Measurements from ENCODE around the gene BRIX1. TPM values are rescaled to one million over a fixed set of nuclear protein-coding genes. Genes with fewer than 3 reads are reported as not detected.

Gene BRIX1
- total and polyA plus RNA-seq, 2 of the 13 experiments (the other 11 are each of a cell fraction or from before 2014, with no cell fraction given), result 23.6 to 78.4 TPM

DNA sequence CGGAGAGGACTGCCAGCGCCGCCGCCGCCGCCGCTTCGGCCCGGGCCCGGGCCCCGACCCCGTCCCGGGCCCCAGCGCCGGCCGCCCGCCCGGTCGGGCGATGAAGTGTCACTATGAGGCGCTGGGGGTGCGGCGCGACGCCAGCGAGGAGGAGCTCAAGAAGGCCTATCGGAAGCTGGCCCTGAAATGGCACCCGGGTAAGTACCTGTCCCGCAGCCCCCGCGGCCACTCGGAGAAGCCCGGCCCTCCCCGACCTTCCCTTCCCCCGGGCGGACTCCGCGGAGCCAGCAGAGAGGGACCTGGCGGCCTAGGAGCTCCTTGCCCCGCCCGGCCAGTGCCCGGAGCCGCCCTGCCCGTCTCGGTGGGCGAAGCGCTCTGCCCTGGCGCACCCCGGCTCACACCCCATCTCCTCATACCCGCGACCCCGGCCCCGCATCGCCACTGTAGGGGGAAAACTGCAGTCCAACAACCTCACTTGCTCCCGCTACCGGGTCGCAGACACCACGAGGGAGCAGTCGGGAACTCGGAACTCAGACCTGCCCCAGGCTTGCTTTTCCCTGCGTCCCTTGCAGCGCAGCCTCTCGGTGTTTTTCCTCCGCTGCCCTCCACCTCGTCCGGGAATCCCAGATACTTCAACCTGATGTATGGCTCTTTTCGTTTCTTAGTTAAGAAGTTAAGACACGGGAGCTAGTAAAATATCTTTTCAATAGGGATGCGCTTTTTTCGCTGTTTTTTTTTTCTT, 14.4 kb downstream of the BRIX1 start (continued):
- TF ChIP-seq, protein P1, sequence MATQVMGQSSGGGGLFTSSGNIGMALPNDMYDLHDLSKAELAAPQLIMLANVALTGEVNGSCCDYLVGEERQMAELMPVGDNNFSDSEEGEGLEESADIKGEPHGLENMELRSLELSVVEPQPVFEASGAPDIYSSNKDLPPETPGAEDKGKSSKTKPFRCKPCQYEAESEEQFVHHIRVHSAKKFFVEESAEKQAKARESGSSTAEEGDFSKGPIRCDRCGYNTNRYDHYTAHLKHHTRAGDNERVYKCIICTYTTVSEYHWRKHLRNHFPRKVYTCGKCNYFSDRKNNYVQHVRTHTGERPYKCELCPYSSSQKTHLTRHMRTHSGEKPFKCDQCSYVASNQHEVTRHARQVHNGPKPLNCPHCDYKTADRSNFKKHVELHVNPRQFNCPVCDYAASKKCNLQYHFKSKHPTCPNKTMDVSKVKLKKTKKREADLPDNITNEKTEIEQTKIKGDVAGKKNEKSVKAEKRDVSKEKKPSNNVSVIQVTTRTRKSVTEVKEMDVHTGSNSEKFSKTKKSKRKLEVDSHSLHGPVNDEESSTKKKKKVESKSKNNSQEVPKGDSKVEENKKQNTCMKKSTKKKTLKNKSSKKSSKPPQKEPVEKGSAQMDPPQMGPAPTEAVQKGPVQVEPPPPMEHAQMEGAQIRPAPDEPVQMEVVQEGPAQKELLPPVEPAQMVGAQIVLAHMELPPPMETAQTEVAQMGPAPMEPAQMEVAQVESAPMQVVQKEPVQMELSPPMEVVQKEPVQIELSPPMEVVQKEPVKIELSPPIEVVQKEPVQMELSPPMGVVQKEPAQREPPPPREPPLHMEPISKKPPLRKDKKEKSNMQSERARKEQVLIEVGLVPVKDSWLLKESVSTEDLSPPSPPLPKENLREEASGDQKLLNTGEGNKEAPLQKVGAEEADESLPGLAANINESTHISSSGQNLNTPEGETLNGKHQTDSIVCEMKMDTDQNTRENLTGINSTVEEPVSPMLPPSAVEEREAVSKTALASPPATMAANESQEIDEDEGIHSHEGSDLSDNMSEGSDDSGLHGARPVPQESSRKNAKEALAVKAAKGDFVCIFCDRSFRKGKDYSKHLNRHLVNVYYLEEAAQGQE (IDR thresholded peaks at IDR 0.05; ENCODE audit: borderline replicate concordance in 1 of 2, low read depth in 1 of 2, low read length in 2 of 2), result no peak
- TF ChIP-seq ZFP41 (CRISPR knock-in tag; IDR thresholded peaks at IDR 0.05; ENCODE audit: borderline replicate concordance) (0 out of 2 replicates have a peak, but pooled peaks have one; percentile 49), ZNF460 (CRISPR knock-in tag; IDR thresholded peaks at IDR 0.05; ENCODE audit: borderline replicate concordance) (no peak), PCBP1 (IDR thresholded peaks at IDR 0.05; ENCODE audit: borderline replicate concordance, low read depth, low read length) (no peak), POLR2A (IDR thresholded peaks at IDR 0.05; ENCODE audit: insufficient read depth in 1 of 2, low read depth in 2 of 2, low read length in 2 of 2) (peak; percentile 56 to 63; a peak in 3 of 4 replicates), SAP130 (CRISPR knock-in tag; IDR thresholded peaks at IDR 0.05; ENCODE audit: low read depth) (peak; percentile 61), FOXK1 (CRISPR knock-in tag; IDR thresholded peaks at IDR 0.05; ENCODE audit: borderline replicate concordance, low read depth) (no peak), PATZ1 (CRISPR knock-in tag; IDR thresholded peaks at IDR 0.05) (no peak), IRF9 (CRISPR knock-in tag; IDR thresholded peaks at IDR 0.05; ENCODE audit: borderline replicate concordance) (peak; percentile 35; the same call in 1 of the 2 replicates), EP300 (IDR thresholded peaks at IDR 0.05; ENCODE audit: low read depth in 2 of 2, low read length in 2 of 2) (peak in 1 of 2 experiments; percentile 27; a peak in 1 of 4 replicates), EP300 (CRISPR knock-in tag; IDR thresholded peaks at IDR 0.05; ENCODE audit: borderline replicate concordance) (no peak)
- TF ChIP-seq, protein P2, sequence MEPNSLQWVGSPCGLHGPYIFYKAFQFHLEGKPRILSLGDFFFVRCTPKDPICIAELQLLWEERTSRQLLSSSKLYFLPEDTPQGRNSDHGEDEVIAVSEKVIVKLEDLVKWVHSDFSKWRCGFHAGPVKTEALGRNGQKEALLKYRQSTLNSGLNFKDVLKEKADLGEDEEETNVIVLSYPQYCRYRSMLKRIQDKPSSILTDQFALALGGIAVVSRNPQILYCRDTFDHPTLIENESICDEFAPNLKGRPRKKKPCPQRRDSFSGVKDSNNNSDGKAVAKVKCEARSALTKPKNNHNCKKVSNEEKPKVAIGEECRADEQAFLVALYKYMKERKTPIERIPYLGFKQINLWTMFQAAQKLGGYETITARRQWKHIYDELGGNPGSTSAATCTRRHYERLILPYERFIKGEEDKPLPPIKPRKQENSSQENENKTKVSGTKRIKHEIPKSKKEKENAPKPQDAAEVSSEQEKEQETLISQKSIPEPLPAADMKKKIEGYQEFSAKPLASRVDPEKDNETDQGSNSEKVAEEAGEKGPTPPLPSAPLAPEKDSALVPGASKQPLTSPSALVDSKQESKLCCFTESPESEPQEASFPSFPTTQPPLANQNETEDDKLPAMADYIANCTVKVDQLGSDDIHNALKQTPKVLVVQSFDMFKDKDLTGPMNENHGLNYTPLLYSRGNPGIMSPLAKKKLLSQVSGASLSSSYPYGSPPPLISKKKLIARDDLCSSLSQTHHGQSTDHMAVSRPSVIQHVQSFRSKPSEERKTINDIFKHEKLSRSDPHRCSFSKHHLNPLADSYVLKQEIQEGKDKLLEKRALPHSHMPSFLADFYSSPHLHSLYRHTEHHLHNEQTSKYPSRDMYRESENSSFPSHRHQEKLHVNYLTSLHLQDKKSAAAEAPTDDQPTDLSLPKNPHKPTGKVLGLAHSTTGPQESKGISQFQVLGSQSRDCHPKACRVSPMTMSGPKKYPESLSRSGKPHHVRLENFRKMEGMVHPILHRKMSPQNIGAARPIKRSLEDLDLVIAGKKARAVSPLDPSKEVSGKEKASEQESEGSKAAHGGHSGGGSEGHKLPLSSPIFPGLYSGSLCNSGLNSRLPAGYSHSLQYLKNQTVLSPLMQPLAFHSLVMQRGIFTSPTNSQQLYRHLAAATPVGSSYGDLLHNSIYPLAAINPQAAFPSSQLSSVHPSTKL (CRISPR knock-in tag; IDR thresholded peaks at IDR 0.05), result 0 out of 2 replicates have a peak, but pooled peaks have one; percentile 23
- TF ChIP-seq, protein P3, sequence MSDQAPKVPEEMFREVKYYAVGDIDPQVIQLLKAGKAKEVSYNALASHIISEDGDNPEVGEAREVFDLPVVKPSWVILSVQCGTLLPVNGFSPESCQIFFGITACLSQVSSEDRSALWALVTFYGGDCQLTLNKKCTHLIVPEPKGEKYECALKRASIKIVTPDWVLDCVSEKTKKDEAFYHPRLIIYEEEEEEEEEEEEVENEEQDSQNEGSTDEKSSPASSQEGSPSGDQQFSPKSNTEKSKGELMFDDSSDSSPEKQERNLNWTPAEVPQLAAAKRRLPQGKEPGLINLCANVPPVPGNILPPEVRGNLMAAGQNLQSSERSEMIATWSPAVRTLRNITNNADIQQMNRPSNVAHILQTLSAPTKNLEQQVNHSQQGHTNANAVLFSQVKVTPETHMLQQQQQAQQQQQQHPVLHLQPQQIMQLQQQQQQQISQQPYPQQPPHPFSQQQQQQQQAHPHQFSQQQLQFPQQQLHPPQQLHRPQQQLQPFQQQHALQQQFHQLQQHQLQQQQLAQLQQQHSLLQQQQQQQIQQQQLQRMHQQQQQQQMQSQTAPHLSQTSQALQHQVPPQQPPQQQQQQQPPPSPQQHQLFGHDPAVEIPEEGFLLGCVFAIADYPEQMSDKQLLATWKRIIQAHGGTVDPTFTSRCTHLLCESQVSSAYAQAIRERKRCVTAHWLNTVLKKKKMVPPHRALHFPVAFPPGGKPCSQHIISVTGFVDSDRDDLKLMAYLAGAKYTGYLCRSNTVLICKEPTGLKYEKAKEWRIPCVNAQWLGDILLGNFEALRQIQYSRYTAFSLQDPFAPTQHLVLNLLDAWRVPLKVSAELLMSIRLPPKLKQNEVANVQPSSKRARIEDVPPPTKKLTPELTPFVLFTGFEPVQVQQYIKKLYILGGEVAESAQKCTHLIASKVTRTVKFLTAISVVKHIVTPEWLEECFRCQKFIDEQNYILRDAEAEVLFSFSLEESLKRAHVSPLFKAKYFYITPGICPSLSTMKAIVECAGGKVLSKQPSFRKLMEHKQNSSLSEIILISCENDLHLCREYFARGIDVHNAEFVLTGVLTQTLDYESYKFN (CRISPR knock-in tag; conservative IDR thresholded peaks at IDR 0.05), result no peak; the same call in 1 of the 2 replicates

Measured in HepG2 (cell line).